Mammary epithelial cell (primary cell): ENCODE results near the gene ADAM8.

Source experiments
- CTCF ChIP-seq, 2 donors: IDR thresholded peaks in 1 of 2; conservative IDR thresholded peaks in 1 of 2; 2 replicates each; pipeline ENCODE4 v1.5.1; 2011 to 2012; ENCODE audit warnings: inconsistent platforms in 2 of 2, low read length in 2 of 2, mild to moderate bottlenecking in 2 of 2, control low read depth in 1 of 2, low read depth in 1 of 2; ENCODE audit not compliant: insufficient read depth in 1 of 2; ENCODE audit errors: extremely low read depth in 1 of 2
- EZH2 ChIP-seq: IDR thresholded peaks from 2 replicates; pipeline ENCODE4 v1.6.1; 2012; ENCODE audit warnings: low read length, inconsistent platforms, borderline replicate concordance

GRCh38 chr10:133289761-133290160 is 13.1 kb upstream of the ADAM8 start:
- TF ChIP-seq CTCF (conservative IDR thresholded peaks at IDR 0.05 in 1 of 2, IDR thresholded peaks at IDR 0.05 in 1 of 2; ENCODE audit: extremely low read depth in 1 of 2, insufficient read depth in 1 of 2, low read depth in 1 of 2, low read length in 2 of 2) (no peak), EZH2 (no peak)
